ENCODE measurements around the gene MDM2. TPM values are rescaled to one million over a fixed set of nuclear protein-coding genes. Genes with fewer than 3 reads are reported as not detected.
"Not testable (repeated sequence)": the region's sequence is repeated elsewhere in the genome, so short reads cannot be mapped to it uniquely, and the experiment has no call there.

MDM2 gene
- total RNA-seq, 1 donor from 2014 or later = 60.7 TPM

- DNase-seq = no peak
Observed at GRCh38 chr12:68786929-68787328, 21.0 kb upstream of the MDM2 start.

GRCh38 chr12:68788554-68789143 lies 19.3 kb upstream of the MDM2 start:
- no peak for DNase-seq

- no peak for DNase-seq
Observed at GRCh38 chr12:68789144-68789878, 18.7 kb upstream of the MDM2 start.

- no peak for DNase-seq
Observed at GRCh38 chr12:68790081-68790951, 17.7 kb upstream of the MDM2 start.

- DNase-seq = no peak
Observed at GRCh38 chr12:68790952-68791234, 17.1 kb upstream of the MDM2 start.

GRCh38 chr12:68791897-68792481 lies 16.0 kb upstream of the MDM2 start:
- no peak for DNase-seq

GRCh38 chr12:68792952-68793351 lies 15.0 kb upstream of the MDM2 start:
- no peak for DNase-seq

GRCh38 chr12:68793436-68793835 lies 14.5 kb upstream of the MDM2 start:
- no peak for DNase-seq

- DNase-seq = no peak
Observed at GRCh38 chr12:68793975-68794652, 13.9 kb upstream of the MDM2 start.

GRCh38 chr12:68794653-68795251 lies 13.2 kb upstream of the MDM2 start:
- no peak for DNase-seq

- no peak for DNase-seq
Observed at GRCh38 chr12:68796399-68796798, 11.6 kb upstream of the MDM2 start.

GRCh38 chr12:68798882-68799234 lies 9.1 kb upstream of the MDM2 start:
- no peak for DNase-seq

- DNase-seq = no peak
Observed at GRCh38 chr12:68800294-68800693, 7.7 kb upstream of the MDM2 start.

GRCh38 chr12:68801124-68801523 lies 6.9 kb upstream of the MDM2 start:
- DNase-seq = not testable (repeated sequence)

GRCh38 chr12:68802372-68802745 lies 5.6 kb upstream of the MDM2 start:
- DNase-seq = not testable (repeated sequence)

- not testable (repeated sequence) for DNase-seq
Observed at GRCh38 chr12:68802911-68803651, 4.9 kb upstream of the MDM2 start.

- DNase-seq = no peak
Observed at GRCh38 chr12:68803948-68804656, 3.9 kb upstream of the MDM2 start.

GRCh38 chr12:68804657-68805591 lies 3.1 kb upstream of the MDM2 start:
- no peak for DNase-seq

GRCh38 chr12:68805592-68806120 lies 2.3 kb upstream of the MDM2 start:
- DNase-seq = no peak

Measured in occipital lobe (tissue), 2 donors.